ENCODE results near the gene BEGAIN.

Gene BEGAIN

GRCh38 chr14:100606687-100607610, 19.7 kb upstream of the BEGAIN start:
- DNase-seq (ENCODE audit: low read depth), result no peak
- in situ Hi-C loops (cut with HindIII; ENCODE audit: low sequenced_read_pairs), result no loop called here
- no peak for TF ChIP-seq CTCF (IDR thresholded peaks at IDR 0.05; ENCODE audit: low read depth, low read length, missing control alignments)
- no peak overlapping the region for H3K4me3 ChIP-seq (ENCODE audit: low read depth, low read length)

GRCh38 chr14:100605706-100606686, 18.8 kb upstream of the BEGAIN start:
- no peak overlapping the region for H3K4me3 ChIP-seq (ENCODE audit: low read depth, low read length)
- DNase-seq (ENCODE audit: low read depth), result no peak
- in situ Hi-C loops (cut with HindIII; ENCODE audit: low sequenced_read_pairs), result no loop called here
- TF ChIP-seq CTCF (IDR thresholded peaks at IDR 0.05; ENCODE audit: low read depth, low read length, missing control alignments), result no peak

DNA sequence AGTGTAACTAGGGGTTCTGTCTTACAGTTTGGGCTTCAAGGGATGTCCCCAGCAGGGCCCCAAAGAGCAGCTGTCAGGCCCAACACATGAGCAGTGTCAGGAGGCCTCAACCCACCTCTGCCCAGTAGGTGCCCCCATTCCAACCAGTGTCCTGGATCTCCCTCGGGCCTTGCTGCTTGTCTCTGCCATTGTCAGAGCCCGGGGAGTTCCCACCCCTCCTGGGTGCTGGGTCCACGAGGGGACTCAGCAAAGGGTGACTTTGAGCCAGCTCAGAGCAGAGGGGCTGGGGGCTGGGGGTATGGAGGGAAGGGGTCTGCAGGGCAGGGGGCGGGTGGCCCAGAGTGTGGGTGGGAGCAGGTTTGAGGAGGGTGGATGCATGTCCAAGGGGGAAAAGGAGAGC, 18.0 kb upstream of the BEGAIN start:
- TF ChIP-seq CTCF (IDR thresholded peaks at IDR 0.05; ENCODE audit: low read depth, low read length, missing control alignments), result no peak
- no peak for DNase-seq (ENCODE audit: low read depth)
- H3K4me3 ChIP-seq (ENCODE audit: low read depth, low read length), result no peak overlapping the region
- in situ Hi-C loops (cut with HindIII; ENCODE audit: low sequenced_read_pairs), result no loop called here

DNA sequence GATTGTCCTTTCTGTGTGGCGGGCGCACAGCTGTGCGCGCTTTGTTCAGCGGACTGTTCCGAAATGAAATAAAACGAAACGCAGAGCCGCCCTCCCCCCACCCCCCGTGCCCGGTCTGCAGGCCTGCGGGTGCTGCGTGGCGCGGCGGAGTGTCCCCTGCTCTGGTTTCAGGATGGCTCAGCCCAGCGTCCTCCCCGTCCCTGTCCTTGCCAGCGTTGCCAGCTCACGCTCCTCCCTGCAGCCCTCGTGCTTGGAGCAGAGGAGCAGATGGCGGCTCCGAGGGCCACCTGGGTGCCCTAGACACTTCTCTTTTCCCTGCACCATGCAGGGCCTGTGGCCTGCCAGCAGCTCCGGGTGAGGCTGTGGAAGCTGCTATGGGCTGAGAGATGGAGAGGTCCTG, 17.5 kb upstream of the BEGAIN start:
- in situ Hi-C loops (cut with HindIII; ENCODE audit: low sequenced_read_pairs), result no loop called here
- H3K4me3 ChIP-seq (ENCODE audit: low read depth, low read length), result no peak overlapping the region
- TF ChIP-seq CTCF (IDR thresholded peaks at IDR 0.05; ENCODE audit: low read depth, low read length, missing control alignments), result no peak
- DNase-seq (ENCODE audit: low read depth), result no peak

DNA sequence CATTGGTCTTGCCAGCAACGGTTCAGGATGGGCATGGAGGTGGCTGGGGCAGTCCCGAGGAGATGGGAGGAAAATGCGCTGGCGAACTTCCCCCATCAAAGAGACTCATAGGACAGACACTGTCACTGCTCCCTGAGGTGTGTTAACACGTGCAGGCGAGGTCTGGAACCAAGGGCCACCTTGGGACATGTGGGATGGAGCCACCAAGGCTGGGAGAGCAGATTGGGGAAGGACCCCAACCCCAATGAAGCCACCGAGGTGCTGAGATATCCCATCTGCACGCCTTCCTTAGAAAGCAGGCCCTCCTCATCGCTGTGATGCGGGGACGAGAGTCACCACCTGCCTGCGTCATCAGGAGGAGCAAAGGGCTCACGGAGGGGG, 16.9 kb upstream of the BEGAIN start:
- DNase-seq (ENCODE audit: low read depth), result no peak
- in situ Hi-C loops (cut with HindIII; ENCODE audit: low sequenced_read_pairs), result no loop called here
- H3K4me3 ChIP-seq (ENCODE audit: low read depth, low read length), result no peak overlapping the region
- TF ChIP-seq CTCF (IDR thresholded peaks at IDR 0.05; ENCODE audit: low read depth, low read length, missing control alignments), result no peak

DNA sequence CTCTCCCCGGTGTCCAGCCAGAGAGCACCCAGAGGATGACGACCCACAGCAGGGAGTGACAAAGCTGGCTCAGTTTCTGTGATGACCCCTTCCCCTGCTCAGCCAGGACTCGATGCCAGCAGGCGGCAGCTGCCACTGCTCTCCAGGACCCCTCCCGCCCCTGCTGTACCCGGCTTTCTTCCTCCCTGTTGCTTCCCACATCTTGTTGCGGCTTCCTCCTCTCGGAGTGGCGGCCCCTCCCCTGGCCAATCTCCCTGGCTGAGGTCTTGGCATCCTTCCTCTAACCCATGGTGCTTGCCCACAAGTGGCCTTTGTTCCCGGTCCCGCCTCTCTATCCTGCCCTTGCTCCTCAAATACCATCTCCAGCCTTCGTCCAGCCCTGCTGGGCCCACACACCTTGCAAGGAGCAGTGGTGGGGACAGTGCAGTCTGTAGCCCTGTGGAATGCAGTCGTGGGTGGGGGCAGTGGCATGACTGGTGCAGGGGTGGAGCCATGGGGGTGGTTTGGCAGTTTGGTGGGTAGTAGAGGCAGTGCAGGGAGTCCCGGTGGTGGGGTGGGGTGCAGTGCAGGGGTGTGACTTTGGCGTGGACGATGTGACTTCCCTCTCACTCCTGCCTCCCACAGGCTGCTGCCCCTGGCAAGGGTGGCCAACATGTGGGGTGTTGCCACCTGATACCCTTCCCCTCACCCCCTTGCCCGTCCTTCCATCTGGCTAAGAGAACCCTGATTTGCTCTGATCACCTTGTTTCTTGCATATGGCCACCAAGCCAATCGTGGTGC, 16.3 kb upstream of the BEGAIN start:
- TF ChIP-seq CTCF (IDR thresholded peaks at IDR 0.05; ENCODE audit: low read depth, low read length, missing control alignments), result no peak
- DNase-seq (ENCODE audit: low read depth), result no peak
- in situ Hi-C loops (cut with HindIII; ENCODE audit: low sequenced_read_pairs), result no loop called here
- no peak overlapping the region for H3K4me3 ChIP-seq (ENCODE audit: low read depth, low read length)

Measured in astrocyte of the cerebellum (primary cell).